Fibroblast of lung (primary cell): Measurements from ENCODE around the gene DPP6.

ENCODE experiments used
- EZH2 ChIP-seq: IDR thresholded peaks from 2 replicates; pipeline ENCODE4 v1.5.1; 2012; ENCODE audit warnings: low read length, control low read depth, mild to moderate bottlenecking; ENCODE audit errors: missing control alignments
- TF ChIP-seq, protein P1 (sequence below), 2 donors: IDR thresholded peaks in 1 of 2; conservative IDR thresholded peaks in 1 of 2; 1 replicate in 1 of 2; 2 replicates in 1 of 2; pipeline ENCODE4 v1.5.1; 2011 to 2012; ENCODE audit warnings: low read length in 2 of 2, control low read depth in 1 of 2, inconsistent platforms in 1 of 2, low read depth in 1 of 2, mild to moderate bottlenecking in 1 of 2

DNA sequence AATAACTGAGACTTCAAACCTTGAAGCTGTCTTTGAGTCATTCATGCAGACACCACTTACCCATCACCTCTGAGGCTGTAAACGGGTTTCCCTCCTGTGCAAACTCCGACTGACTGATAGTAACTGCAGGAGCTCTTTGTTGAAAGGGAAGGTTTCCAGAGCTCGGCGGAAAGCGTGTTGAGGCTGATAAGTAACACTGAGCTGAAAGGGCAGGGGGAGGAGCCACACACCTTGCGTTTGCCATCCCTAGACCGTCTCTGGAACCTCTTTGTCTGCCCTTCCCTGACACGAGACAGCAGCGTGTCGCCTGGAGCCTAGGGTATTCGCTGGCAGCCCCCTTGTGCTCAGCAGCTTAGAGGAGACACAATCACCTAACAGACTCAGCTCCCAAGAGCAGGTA lies 816.7 kb downstream of the DPP6 start:
- no peak for TF ChIP-seq EZH2
- TF ChIP-seq, protein P1, sequence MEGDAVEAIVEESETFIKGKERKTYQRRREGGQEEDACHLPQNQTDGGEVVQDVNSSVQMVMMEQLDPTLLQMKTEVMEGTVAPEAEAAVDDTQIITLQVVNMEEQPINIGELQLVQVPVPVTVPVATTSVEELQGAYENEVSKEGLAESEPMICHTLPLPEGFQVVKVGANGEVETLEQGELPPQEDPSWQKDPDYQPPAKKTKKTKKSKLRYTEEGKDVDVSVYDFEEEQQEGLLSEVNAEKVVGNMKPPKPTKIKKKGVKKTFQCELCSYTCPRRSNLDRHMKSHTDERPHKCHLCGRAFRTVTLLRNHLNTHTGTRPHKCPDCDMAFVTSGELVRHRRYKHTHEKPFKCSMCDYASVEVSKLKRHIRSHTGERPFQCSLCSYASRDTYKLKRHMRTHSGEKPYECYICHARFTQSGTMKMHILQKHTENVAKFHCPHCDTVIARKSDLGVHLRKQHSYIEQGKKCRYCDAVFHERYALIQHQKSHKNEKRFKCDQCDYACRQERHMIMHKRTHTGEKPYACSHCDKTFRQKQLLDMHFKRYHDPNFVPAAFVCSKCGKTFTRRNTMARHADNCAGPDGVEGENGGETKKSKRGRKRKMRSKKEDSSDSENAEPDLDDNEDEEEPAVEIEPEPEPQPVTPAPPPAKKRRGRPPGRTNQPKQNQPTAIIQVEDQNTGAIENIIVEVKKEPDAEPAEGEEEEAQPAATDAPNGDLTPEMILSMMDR (conservative IDR thresholded peaks at IDR 0.05 in 1 of 2, IDR thresholded peaks at IDR 0.05 in 1 of 2; ENCODE audit: low read depth in 1 of 2, low read length in 2 of 2), result no peak
